ENCODE results near the gene DHODH. TPM values are rescaled to one million over a fixed set of nuclear protein-coding genes. Genes with fewer than 3 reads are reported as not detected.
"Not testable (repeated sequence)": the region's sequence is repeated elsewhere in the genome, so short reads cannot be mapped to it uniquely, and the experiment has no call there.

The DHODH gene
- total RNA-seq, 1 donor from 2014 or later = 6.2 TPM

DNA sequence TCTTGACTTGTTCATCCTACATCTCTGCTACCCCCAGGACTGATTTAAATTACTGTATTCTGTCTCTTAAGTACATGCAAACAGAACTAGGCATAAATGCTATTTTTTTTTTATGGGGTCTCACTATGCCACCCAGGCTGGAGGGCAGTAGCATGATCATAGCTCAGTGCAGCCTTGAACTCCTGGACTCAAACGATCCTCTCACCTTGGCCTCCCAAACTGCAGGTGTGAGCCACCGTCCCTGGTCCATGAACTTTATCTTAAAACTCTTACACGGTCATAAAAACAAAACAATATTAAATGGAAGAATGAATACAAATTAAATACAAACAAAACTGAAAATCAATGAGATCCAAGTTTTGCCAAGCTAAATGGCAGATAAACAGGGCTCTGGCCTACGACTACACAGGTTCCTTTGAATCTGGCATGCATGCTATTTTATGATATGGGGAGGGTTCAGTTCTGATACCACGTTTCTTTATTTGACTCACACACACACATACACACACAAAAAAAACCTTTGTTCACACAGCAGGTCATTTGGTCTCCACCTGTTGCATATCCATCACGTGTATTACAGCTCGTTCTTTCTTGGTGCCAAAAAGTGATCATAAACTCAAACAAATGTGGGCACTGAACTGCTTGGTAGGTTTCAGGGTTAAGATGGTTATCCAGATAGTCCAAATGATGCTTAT is 7.2 kb upstream of the DHODH start:
- no peak for DNase-seq (ENCODE audit: extremely low spot score, unreplicated experiment)
- Mint-ChIP-seq H3K4me1 (ENCODE audit: unreplicated experiment) (no peaks in the 10 kb centered on the region), H3K27ac (ENCODE audit: unreplicated experiment) (no peak overlapping the region), H3K9me3 (ENCODE audit: unreplicated experiment) (no peaks in the 10 kb centered on the region), H3K36me3 (ENCODE audit: unreplicated experiment) (no peaks in the 10 kb centered on the region), H3K27me3 (ENCODE audit: unreplicated experiment) (peaks cover 59% of the 10 kb centered on the region), H3K4me3 (ENCODE audit: unreplicated experiment) (no peak overlapping the region)
- no peak for TF ChIP-seq CTCF (IDR thresholded peaks at IDR 0.05)

GRCh38 chr16:72002619-72003018 is 5.9 kb upstream of the DHODH start:
- no peaks in the 10 kb centered on the region for H3K4me1 Mint-ChIP-seq (ENCODE audit: unreplicated experiment)

GRCh38 chr16:72008065-72008423 is 500 bp upstream of the DHODH start:
- not testable (repeated sequence) for H3K4me1 Mint-ChIP-seq (ENCODE audit: unreplicated experiment); H3K9me3 Mint-ChIP-seq (ENCODE audit: unreplicated experiment); H3K36me3 Mint-ChIP-seq (ENCODE audit: unreplicated experiment); DNase-seq (ENCODE audit: extremely low spot score, unreplicated experiment)
- H3K4me3 Mint-ChIP-seq (ENCODE audit: unreplicated experiment) = peak overlapping the region; percentile 100
- H3K27me3 Mint-ChIP-seq (ENCODE audit: unreplicated experiment) = peaks cover 26% of the 10 kb centered on the region
- peak overlapping the region; percentile 18 for H3K27ac Mint-ChIP-seq (ENCODE audit: unreplicated experiment)

More at GRCh38 chr16:72002619-72003018, 5.9 kb upstream of the DHODH start:
- peaks cover 54% of the 10 kb centered on the region for H3K27me3 Mint-ChIP-seq (ENCODE audit: unreplicated experiment)
- H3K9me3 Mint-ChIP-seq (ENCODE audit: unreplicated experiment) = no peaks in the 10 kb centered on the region
- no peaks in the 10 kb centered on the region for H3K36me3 Mint-ChIP-seq (ENCODE audit: unreplicated experiment)
- no peak overlapping the region for H3K4me3 Mint-ChIP-seq (ENCODE audit: unreplicated experiment)
- no peak for DNase-seq (ENCODE audit: extremely low spot score, unreplicated experiment)
- no peak for TF ChIP-seq CTCF (IDR thresholded peaks at IDR 0.05)
- H3K27ac Mint-ChIP-seq (ENCODE audit: unreplicated experiment) = no peak overlapping the region

- H3K27ac Mint-ChIP-seq (ENCODE audit: unreplicated experiment) = no peak overlapping the region
- TF ChIP-seq CTCF (IDR thresholded peaks at IDR 0.05) = no peak
Observed at GRCh38 chr16:72009779-72010178, 1.2 kb downstream of the DHODH start.

GRCh38 chr16:72012607-72013006 is 4.1 kb downstream of the DHODH start:
- Mint-ChIP-seq H3K4me1 (ENCODE audit: unreplicated experiment) (peaks cover 7% of the 10 kb centered on the region), H3K9me3 (ENCODE audit: unreplicated experiment) (no peaks in the 10 kb centered on the region), H3K36me3 (ENCODE audit: unreplicated experiment) (peaks cover 3% of the 10 kb centered on the region), H3K4me3 (ENCODE audit: unreplicated experiment) (no peak overlapping the region), H3K27me3 (ENCODE audit: unreplicated experiment) (no peaks in the 10 kb centered on the region), H3K27ac (ENCODE audit: unreplicated experiment) (no peak overlapping the region)
- TF ChIP-seq CTCF (IDR thresholded peaks at IDR 0.05) = no peak
- no peak for DNase-seq (ENCODE audit: extremely low spot score, unreplicated experiment)

More at GRCh38 chr16:72009779-72010178, 1.2 kb downstream of the DHODH start:
- no peak for DNase-seq (ENCODE audit: extremely low spot score, unreplicated experiment)
- Mint-ChIP-seq H3K9me3 (ENCODE audit: unreplicated experiment) (no peaks in the 10 kb centered on the region), H3K4me3 (ENCODE audit: unreplicated experiment) (peak overlapping the region; percentile 100), H3K36me3 (ENCODE audit: unreplicated experiment) (peaks cover 3% of the 10 kb centered on the region), H3K27me3 (ENCODE audit: unreplicated experiment) (peaks cover 14% of the 10 kb centered on the region), H3K4me1 (ENCODE audit: unreplicated experiment) (peaks cover 7% of the 10 kb centered on the region)
